HFFc6 (cell line): ENCODE measurements around the gene FAHD2A. TPM values are rescaled to one million over a fixed set of nuclear protein-coding genes. Genes with fewer than 3 reads are reported as not detected.

ENCODE experiments used
- DNase-seq: peaks from one replicate; pipeline ENCODE4 v3.0.0-alpha.2; 2018
- H3K27ac Mint-ChIP-seq: 2 replicates; pipeline ENCODE4 v1.8.0; 2020; ENCODE audit warnings: mild to moderate bottlenecking, mixed read lengths
- H3K27me3 Mint-ChIP-seq: 2 replicates; pipeline ENCODE4 v1.8.0; 2021; ENCODE audit warnings: mild to moderate bottlenecking, moderate library complexity, mixed read lengths; ENCODE audit not compliant: insufficient read depth
- H3K36me3 Mint-ChIP-seq: 2 replicates; pipeline ENCODE4 v1.8.0; 2021; ENCODE audit warnings: low read depth, mixed read lengths
- H3K4me1 Mint-ChIP-seq: 2 replicates; pipeline ENCODE4 v1.8.0; 2020; ENCODE audit warnings: low read depth, mixed read lengths
- H3K4me3 Mint-ChIP-seq: 2 replicates; pipeline ENCODE4 v1.8.0; 2020; ENCODE audit warnings: mild to moderate bottlenecking, moderate library complexity, mixed read lengths
- H3K9me3 Mint-ChIP-seq: 2 replicates; pipeline ENCODE4 v1.8.0; 2020; ENCODE audit warnings: mild to moderate bottlenecking, mixed read lengths
- CTCF ChIP-seq: fragments of 200-600 bp; sonication (generic); IDR thresholded peaks from 2 replicates; pipeline ENCODE4 v1.5.0; 2021; ENCODE audit warnings: antibody characterized with exemption, mild to moderate bottlenecking
- total RNA-seq, 6 experiments: library from RNA; stranded (reverse); fragmentation: NEBNext Ultra II Directional; extraction: Animal tissue kit (Norgen Biotek cat#: 25700); gene quantifications; 2 replicates in 1 of 6; 3 replicates in 5 of 6; pipeline ENCODE4 v1.2.3, GENCODE V29; 2021

FAHD2A gene
- total RNA-seq, 6 experiments from 2014 or later = 23.1 to 28.0 (median 26.3) TPM

GRCh38 chr2:95356821-95357700 is 45.4 kb upstream of the FAHD2A start:
- no peak overlapping the region for H3K27ac Mint-ChIP-seq
- no peak for TF ChIP-seq CTCF
- H3K27me3 Mint-ChIP-seq = peaks cover 13% of the 10 kb centered on the region
- H3K9me3 Mint-ChIP-seq = no peaks in the 10 kb centered on the region
- DNase-seq = no peak
- no peak overlapping the region for H3K4me3 Mint-ChIP-seq
- no peaks in the 10 kb centered on the region for H3K36me3 Mint-ChIP-seq
- H3K4me1 Mint-ChIP-seq = peaks cover 8% of the 10 kb centered on the region

GRCh38 chr2:95357717-95358280 is 44.7 kb upstream of the FAHD2A start:
- Mint-ChIP-seq H3K4me3 (no peak overlapping the region), H3K27me3 (peaks cover 18% of the 10 kb centered on the region), H3K36me3 (no peaks in the 10 kb centered on the region), H3K9me3 (no peaks in the 10 kb centered on the region), H3K4me1 (peaks cover 8% of the 10 kb centered on the region), H3K27ac (no peak overlapping the region)
- no peak for DNase-seq
- no peak for TF ChIP-seq CTCF

GRCh38 chr2:95359031-95359430 is 43.5 kb upstream of the FAHD2A start:
- DNase-seq = peak; percentile 72
- H3K4me3 Mint-ChIP-seq = no peak overlapping the region
- no peaks in the 10 kb centered on the region for H3K9me3 Mint-ChIP-seq
- no peaks in the 10 kb centered on the region for H3K36me3 Mint-ChIP-seq
- no peak overlapping the region for H3K27ac Mint-ChIP-seq
- peaks cover 12% of the 10 kb centered on the region for H3K27me3 Mint-ChIP-seq
- no peak for TF ChIP-seq CTCF
- H3K4me1 Mint-ChIP-seq = peaks cover 8% of the 10 kb centered on the region

GRCh38 chr2:95359501-95359930 is 43.0 kb upstream of the FAHD2A start:
- TF ChIP-seq CTCF = no peak
- DNase-seq = no peak
- Mint-ChIP-seq H3K27ac (no peak overlapping the region), H3K27me3 (peaks cover 12% of the 10 kb centered on the region), H3K9me3 (no peaks in the 10 kb centered on the region), H3K36me3 (no peaks in the 10 kb centered on the region), H3K4me3 (no peak overlapping the region), H3K4me1 (peaks cover 8% of the 10 kb centered on the region)

- Mint-ChIP-seq H3K36me3 (no peaks in the 10 kb centered on the region), H3K4me3 (no peak overlapping the region), H3K4me1 (peaks cover 8% of the 10 kb centered on the region), H3K27me3 (peaks cover 10% of the 10 kb centered on the region), H3K27ac (no peak overlapping the region), H3K9me3 (no peaks in the 10 kb centered on the region)
- no peak for DNase-seq
- TF ChIP-seq CTCF = no peak
These were observed 41.1 kb upstream of the FAHD2A start for GRCh38 chr2:95361216-95361980.
